Thoracic aorta (tissue), 2 donors: ENCODE measurements around the gene PRTFDC1. TPM values are rescaled to one million over a fixed set of nuclear protein-coding genes. Genes with fewer than 3 reads are reported as not detected.

Source experiments
- ATAC-seq: fragments of 150-250 bp; one replicate; pipeline ENCODE4 v1.8.0; 2017; ENCODE audit warnings: low read depth; ENCODE audit not compliant: insufficient number of reproducible peaks, low FRiP score
- DNase-seq: peaks from one replicate; pipeline ENCODE4 v3.0.0-alpha.2; 2020; ENCODE audit warnings: low spot score
- H3K27ac ChIP-seq, 2 donors: fragments of 200-600 bp; sonication (generic); 1 replicate in 1 of 2; 2 replicates in 1 of 2; pipeline ENCODE4 v1.5.1; 2016; ENCODE audit warnings: mild to moderate bottlenecking in 2 of 2, moderate library complexity in 2 of 2
- H3K27me3 ChIP-seq: fragments of 200-600 bp; sonication (generic); replicated peaks from 2 replicates; pipeline ENCODE4 v1.6.0; 2016; ENCODE audit warnings: mild to moderate bottlenecking; ENCODE audit not compliant: insufficient read depth
- H3K36me3 ChIP-seq: fragments of 200-600 bp; sonication (generic); one replicate; pipeline ENCODE4 v1.5.1; 2016
- H3K4me1 ChIP-seq, 2 donors: fragments of 200-600 bp; sonication (generic); 1 replicate in 1 of 2; 2 replicates in 1 of 2; pipeline versions ENCODE4 v1.5.1 to v1.6.0; 2016; ENCODE audit warnings: low read depth in 2 of 2, mild to moderate bottlenecking in 1 of 2; ENCODE audit not compliant: control insufficient read depth in 1 of 2
- H3K4me3 ChIP-seq: fragments of 200-600 bp; sonication (generic); 2 replicates; pipeline ENCODE4 v1.5.1; 2016; ENCODE audit warnings: mild to moderate bottlenecking
- H3K9me3 ChIP-seq: fragments of 200-600 bp; sonication (generic); 2 replicates; pipeline ENCODE4 v1.5.1; 2016
- total RNA-seq, 2 donors: library from RNA; depleted of rRNA; stranded (reverse); fragments of >200 nt; gene quantifications; one replicate each; pipeline versions ENCODE4 v1.1.0 to v1.2.3, GENCODE V29; 2016
- TF ChIP-seq, protein P1 (sequence below): fragments of 200-600 bp; sonication (generic); IDR thresholded peaks from one replicate; pipeline ENCODE4 v1.5.1; 2019; ENCODE audit warnings: antibody characterized with exemption

Gene PRTFDC1
- total RNA-seq, 2 donors from 2014 or later: 6.2 to 7.3 TPM

DNA sequence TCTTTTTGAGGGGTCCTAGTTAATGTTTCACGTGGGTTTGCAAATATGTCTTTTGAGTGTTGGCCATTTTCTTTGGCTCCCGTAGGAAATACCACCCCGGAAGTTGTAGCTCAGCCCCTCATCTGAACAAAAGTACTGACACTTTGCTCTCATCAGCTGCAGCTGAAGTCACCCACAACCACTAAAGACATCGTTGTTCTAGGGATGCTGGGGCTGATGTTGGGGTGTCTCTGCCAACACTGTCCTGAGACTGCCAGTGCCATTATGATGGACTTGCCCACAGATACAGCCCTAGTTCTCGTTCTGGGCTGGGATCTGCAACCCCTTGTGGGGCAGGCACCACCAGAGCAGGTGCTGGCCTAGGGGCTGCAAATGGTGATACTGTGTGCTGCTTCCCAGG lies 146.1 kb downstream of the PRTFDC1 start:
- Histone ChIP-seq H3K27me3 (no peaks in the 10 kb centered on the region), H3K27ac (no peak overlapping the region), H3K4me3 (no peak overlapping the region), H3K9me3 (no peaks in the 10 kb centered on the region), H3K4me1 (no peaks in the 10 kb centered on the region), H3K36me3 (no peaks in the 10 kb centered on the region)
- DNase-seq: no peak
- no peak for ATAC-seq
- TF ChIP-seq, protein P1, sequence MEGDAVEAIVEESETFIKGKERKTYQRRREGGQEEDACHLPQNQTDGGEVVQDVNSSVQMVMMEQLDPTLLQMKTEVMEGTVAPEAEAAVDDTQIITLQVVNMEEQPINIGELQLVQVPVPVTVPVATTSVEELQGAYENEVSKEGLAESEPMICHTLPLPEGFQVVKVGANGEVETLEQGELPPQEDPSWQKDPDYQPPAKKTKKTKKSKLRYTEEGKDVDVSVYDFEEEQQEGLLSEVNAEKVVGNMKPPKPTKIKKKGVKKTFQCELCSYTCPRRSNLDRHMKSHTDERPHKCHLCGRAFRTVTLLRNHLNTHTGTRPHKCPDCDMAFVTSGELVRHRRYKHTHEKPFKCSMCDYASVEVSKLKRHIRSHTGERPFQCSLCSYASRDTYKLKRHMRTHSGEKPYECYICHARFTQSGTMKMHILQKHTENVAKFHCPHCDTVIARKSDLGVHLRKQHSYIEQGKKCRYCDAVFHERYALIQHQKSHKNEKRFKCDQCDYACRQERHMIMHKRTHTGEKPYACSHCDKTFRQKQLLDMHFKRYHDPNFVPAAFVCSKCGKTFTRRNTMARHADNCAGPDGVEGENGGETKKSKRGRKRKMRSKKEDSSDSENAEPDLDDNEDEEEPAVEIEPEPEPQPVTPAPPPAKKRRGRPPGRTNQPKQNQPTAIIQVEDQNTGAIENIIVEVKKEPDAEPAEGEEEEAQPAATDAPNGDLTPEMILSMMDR: no peak

DNA sequence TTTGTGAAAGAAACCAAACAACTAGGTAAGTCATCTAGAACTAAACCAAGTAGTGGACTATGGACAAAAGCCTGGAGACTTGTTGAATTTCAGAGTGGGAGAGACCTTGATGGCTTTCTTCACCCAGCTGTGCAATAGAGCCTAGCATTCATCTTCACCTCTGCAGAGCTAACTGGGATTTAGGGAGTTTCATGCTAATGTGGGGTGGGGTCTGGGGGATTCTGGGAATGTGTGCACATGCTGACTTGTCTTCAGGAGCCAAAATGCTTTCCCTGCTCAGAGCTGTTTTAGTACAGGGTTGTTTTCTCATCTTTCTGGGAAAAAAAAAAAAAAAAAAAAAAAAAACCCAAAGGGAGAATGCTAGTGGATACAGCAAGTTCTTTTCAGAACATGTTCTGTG lies 147.4 kb downstream of the PRTFDC1 start:
- no peak overlapping the region for H3K4me3 ChIP-seq
- no peak overlapping the region for H3K27ac ChIP-seq
- no peaks in the 10 kb centered on the region for H3K36me3 ChIP-seq
- no peaks in the 10 kb centered on the region for H3K9me3 ChIP-seq
- no peaks in the 10 kb centered on the region for H3K27me3 ChIP-seq
- ATAC-seq (no peak), DNase-seq (no peak)
- TF ChIP-seq, protein P1: no peak
- no peaks in the 10 kb centered on the region for H3K4me1 ChIP-seq

GRCh38 chr10:24804392-24804791 lies 148.0 kb downstream of the PRTFDC1 start:
- H3K27ac ChIP-seq: no peak overlapping the region
- no peak overlapping the region for H3K4me3 ChIP-seq
- H3K36me3 ChIP-seq: no peaks in the 10 kb centered on the region
- no peaks in the 10 kb centered on the region for H3K4me1 ChIP-seq
- H3K9me3 ChIP-seq: no peaks in the 10 kb centered on the region
- no peak for DNase-seq
- H3K27me3 ChIP-seq: no peaks in the 10 kb centered on the region
- TF ChIP-seq, protein P1: no peak
- ATAC-seq: no peak

- TF ChIP-seq, protein P1: no peak
- H3K36me3 ChIP-seq: no peaks in the 10 kb centered on the region
- ATAC-seq: no peak
Measured at GRCh38 chr10:24802378-24802777, 150.0 kb downstream of the PRTFDC1 start.

DNA sequence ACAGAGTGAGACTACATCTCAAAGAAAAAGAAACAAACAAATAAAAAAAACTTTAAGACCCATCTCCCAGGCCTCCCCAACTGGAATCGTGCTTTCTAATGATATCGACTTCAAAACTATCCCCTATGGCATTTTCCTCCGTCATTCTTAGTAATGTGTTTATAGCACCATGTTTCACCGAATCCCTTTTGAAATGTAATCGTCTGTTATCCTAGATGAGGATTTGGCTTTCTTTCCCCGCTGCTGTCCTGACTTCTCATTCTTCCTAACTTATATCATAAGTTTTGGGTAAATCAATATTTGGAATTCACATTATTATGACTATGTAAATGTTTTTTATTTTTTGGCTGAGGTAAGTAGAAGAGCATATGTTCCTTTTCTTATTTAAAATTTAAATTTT lies 151.5 kb downstream of the PRTFDC1 start:
- Histone ChIP-seq H3K27me3 (no peaks in the 10 kb centered on the region), H3K4me1 (no peaks in the 10 kb centered on the region), H3K9me3 (no peaks in the 10 kb centered on the region), H3K4me3 (no peak overlapping the region), H3K36me3 (no peaks in the 10 kb centered on the region), H3K27ac (no peak overlapping the region)
- ATAC-seq (no peak), DNase-seq (no peak)
- TF ChIP-seq, protein P1: no peak

More at GRCh38 chr10:24802378-24802777, 150.0 kb downstream of the PRTFDC1 start:
- H3K27me3 ChIP-seq: no peaks in the 10 kb centered on the region
- no peak overlapping the region for H3K27ac ChIP-seq
- H3K9me3 ChIP-seq: no peaks in the 10 kb centered on the region
- no peak for DNase-seq
- H3K4me1 ChIP-seq: no peaks in the 10 kb centered on the region
- no peak overlapping the region for H3K4me3 ChIP-seq

Other genes with a start within 250 kb of the PRTFDC1 start
- gene ARHGAP21, start 228.7 kb downstream of the PRTFDC1 start, total RNA-seq: 100 to 1,000 TPM in 1 of 2 donors, 10 to 100 TPM in 1; 95.6 to 101 TPM
- 1 to 10 TPM in 1 of 2 donors, not detected in 1; 1.1 TPM for gene ENKUR, start 63.6 kb upstream of the PRTFDC1 start, total RNA-seq
- gene THNSL1, start 64.0 kb upstream of the PRTFDC1 start, total RNA-seq: 1 to 10 TPM in 1 of 2 donors, under 1 TPM in 1; 0.54 to 1.3 TPM
- gene GPR158, start 222.4 kb upstream of the PRTFDC1 start, total RNA-seq: not detected